GM19455 (cell line): Measurements from ENCODE around the gene SPRN.
"Not testable (repeated sequence)": the region's sequence is repeated elsewhere in the genome, so short reads cannot be mapped to it uniquely, and the experiment has no call there.

Experiments used
- ATAC-seq: cut with Tn5 transposase; IDR thresholded peaks from one replicate; pipeline ENCODE4 v1.9.1; 2021; ENCODE audit not compliant: unreplicated experiment

Gene SPRN

DNA sequence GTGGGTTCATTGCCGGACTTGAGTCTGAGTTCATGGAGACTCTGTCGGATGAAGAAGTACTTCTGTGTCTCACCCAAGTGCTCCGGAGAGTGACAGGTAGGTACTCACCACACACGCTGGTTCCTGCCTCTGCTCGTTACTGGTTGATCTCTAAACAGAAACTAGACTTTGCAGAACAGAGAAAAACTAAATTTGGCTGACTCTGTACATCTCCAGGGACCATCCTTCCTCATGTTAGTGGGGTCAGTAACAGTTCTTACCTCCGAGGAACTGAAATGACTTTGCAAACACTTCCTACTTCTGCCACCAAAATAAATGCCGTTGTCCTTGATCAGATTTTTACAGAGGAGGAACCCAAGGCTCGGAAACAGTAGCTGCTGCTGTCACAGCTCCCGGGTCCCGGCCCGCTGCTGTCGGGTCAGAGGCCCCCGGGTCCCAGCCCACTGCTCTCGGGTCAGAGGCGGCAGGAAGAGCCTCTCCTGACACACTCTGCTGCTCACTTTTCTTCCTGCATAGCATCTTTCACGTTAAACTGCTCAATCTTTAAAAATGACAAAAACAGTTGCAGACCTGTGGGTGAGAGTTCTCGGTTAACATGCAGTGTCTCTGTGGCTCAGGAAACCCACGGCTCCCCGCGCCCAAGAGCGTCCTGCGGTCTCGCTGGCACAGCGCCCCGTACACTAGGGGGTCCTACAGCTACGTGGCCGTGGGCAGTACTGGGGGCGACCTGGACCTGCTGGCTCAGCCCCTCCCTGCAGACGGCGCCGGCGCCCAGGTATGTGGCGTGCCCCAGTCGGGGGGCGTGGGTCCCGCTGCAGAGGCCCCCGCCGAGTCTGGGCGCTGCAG is 35.2 kb downstream of the SPRN start:
- peak; percentile 78 for ATAC-seq

- peak; percentile 6 for ATAC-seq
Measured at GRCh38 chr10:133388236-133388972, 36.0 kb downstream of the SPRN start.

DNA sequence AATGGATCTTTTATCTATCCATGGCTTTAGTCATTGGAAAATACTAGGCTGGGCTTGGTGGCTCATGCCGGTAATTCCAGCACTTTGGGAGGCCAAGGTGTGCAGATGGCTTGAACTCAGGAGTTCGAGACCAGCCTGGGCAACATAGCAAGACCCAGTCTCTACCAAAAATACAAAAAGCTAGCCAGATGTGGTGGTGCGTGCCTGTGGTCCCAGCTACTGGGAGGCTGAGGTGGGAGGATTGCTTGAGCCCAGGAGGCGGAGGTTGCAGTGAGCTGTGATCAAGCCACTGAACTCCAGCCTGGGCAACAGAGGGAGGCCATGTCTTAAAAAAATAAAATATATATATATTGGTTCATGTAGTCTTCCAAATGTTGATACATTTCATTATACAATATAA is 37.5 kb downstream of the SPRN start:
- ATAC-seq = not testable (repeated sequence)

- ATAC-seq = no peak
Measured at GRCh38 chr10:133385214-133385613, 39.2 kb downstream of the SPRN start.

- ATAC-seq = no peak
Measured at GRCh38 chr10:133384071-133384470, 40.4 kb downstream of the SPRN start.

- ATAC-seq = no peak
Measured at GRCh38 chr10:133383551-133383950, 40.9 kb downstream of the SPRN start.

- no peak for ATAC-seq
Measured at GRCh38 chr10:133381036-133381435, 43.4 kb downstream of the SPRN start.

GRCh38 chr10:133379801-133380666 is 44.4 kb downstream of the SPRN start:
- peak; percentile 22 for ATAC-seq

DNA sequence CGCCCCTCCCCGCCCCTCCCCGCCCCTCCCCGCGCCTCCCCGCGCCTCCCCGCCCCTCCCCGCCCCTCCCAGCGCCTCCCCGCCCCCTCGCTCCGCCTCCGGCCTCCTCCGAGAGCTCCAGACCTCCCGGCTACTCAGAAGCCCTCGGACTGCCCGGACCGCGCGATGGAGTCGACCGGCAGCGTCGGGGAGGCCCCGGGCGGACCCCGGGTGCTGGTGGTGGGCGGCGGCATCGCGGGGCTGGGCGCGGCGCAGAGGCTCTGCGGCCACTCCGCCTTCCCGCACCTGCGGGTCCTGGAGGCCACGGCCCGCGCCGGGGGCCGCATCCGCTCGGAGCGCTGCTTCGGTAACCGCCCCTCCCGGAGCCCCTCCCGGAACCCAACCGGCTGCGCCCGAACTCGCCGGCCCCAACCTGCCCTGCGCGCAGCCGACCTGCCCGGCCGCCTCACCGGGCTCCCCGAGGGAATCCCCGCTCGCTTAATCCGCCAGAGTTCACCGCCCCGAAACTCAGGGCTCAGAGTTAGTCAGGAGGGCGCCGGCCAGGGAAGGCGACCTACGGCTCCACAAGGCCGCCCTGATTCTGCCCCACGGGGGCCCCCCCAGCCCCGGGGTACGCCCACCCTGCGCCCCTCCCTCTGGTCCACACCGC is 45.1 kb downstream of the SPRN start, which contains the start of gene PAOX:
PAOX (plus strand) TSS at position 111 of the 649 bp plus-strand sequence; CDS start at position 166, 55 bp downstream.
- ATAC-seq = peak; percentile 53

GRCh38 chr10:133378251-133379096 is 46.0 kb downstream of the SPRN start:
- peak; percentile 40 for ATAC-seq

DNA sequence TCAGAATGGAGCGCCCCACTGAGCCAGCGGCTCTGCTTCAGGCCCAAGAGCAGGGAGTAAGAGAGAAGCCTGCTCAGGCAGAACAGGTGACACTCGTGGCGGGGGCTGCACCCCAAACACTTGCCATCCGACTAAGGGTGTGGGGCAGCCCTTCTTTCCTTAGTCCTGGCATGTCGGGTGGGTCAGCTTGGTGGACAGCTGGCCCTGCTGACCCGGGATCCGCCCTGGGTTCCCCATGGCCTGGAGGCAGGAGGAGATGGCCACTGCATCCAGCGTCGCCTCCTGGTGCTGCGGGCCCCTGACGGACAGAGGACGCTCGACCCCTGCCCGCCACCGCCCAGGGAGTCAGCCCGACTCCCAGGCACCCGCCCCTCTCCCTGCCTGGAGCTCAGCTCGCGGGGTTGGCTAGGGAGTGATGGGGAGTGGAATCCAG is 46.6 kb downstream of the SPRN start:
- no peak for ATAC-seq

GRCh38 chr10:133377025-133377817 is 47.2 kb downstream of the SPRN start:
- ATAC-seq = no peak

GRCh38 chr10:133376183-133376582 is 48.2 kb downstream of the SPRN start:
- not testable (repeated sequence) for ATAC-seq

DNA sequence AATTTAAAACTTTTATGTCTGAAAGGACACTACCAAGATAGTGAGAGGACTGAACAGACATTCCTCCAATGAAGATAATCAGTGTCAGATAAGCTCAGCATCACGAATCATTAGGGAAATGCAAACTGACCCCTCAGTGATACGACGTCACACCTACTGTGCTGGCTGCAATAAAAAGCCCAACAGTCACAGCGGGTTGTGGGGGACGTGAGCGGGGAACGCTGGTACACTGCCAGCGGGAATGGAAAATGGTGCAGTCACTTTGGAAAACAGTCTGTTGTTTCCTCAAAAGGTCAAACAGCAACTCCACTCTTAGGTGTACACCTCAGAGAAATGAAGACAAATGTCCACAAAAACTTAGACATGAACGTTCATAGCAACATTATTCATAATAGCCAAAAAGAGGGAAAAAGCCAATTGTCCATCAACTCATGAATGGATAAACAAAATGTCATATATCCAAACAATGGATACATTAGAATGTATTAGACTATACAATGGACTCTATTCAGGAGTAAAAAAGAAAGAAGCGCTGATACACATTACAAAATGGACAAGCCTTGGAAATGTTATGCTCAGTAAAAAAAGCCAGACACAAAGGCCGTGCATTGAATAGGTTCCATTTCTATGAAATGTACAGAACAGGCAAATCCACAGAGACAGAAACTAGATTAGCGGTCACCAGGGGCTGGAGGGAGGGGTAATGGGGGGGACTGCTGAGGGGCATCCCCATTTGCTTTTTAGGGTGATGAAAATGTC is 48.9 kb downstream of the SPRN start:
- ATAC-seq = no peak

DNA sequence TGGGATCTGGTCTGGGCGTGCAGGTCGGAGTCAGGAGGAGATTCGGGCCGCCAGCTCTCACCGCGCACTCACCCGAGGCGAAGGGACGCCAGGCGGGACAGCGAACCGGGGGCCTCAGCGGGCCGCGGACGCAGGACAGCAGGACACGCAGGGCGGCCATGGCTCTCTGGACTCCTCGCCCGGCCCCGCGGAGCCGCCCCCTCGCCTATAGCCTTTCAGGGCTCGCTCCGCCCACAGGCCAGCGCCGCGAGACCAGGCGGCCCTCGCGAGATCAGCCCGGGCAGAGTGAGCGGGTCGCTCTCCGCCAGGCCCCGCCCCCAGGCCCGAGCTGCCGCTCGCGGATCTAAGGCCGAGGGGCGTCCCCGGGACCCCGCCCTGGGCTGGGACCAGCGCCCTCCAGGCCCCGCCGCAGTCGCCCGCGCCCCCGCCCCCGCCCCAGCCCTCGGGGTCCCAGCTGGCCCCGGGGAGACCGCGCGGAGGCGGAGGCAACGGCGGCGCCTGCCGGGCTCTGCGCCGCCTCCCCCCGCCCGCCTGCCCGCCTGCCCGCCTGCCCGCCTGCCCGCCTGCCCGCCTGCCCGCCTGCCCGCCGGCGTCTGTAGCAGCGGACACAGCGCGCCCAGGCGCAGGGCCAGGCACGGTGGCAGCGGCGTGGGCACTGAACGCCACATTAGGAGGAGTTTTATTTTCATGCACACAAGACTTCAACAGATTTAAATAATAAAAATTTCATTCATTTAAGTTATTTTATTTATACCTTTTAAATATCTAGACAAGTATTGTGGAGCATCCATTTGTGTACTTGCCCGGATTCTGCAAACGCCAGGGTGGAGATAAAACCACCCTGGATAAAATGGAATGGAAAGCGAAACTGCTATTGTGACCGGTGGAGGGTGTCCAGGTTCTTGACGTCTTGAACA is 51.0 kb downstream of the SPRN start, which contains the start of gene ECHS1:
ECHS1 (minus strand) TSS at position 181 of the 917 bp plus-strand sequence; CDS start at position 160, 21 bp downstream.
- ATAC-seq = peak; percentile 97

GRCh38 chr10:133372507-133372906 is 51.9 kb downstream of the SPRN start:
- no peak for ATAC-seq
